GM18502 (cell line): ENCODE data around the gene M6PR.
A peak's percentile ranks its signal among the peaks of the same experiment; 100 is the strongest.
"Not testable (repeated sequence)": the region's sequence is repeated elsewhere in the genome, so short reads cannot be mapped to it uniquely, and the experiment has no call there.

ENCODE experiments used
- ATAC-seq: cut with Tn5 transposase; IDR thresholded peaks from one replicate; pipeline ENCODE4 v1.9.1; 2021; ENCODE audit warnings: mild to moderate bottlenecking; ENCODE audit not compliant: unreplicated experiment, poor library complexity

The M6PR gene

GRCh38 chr12:8951744-8952143 lies 2.3 kb upstream of the M6PR start:
- no peak for ATAC-seq

DNA sequence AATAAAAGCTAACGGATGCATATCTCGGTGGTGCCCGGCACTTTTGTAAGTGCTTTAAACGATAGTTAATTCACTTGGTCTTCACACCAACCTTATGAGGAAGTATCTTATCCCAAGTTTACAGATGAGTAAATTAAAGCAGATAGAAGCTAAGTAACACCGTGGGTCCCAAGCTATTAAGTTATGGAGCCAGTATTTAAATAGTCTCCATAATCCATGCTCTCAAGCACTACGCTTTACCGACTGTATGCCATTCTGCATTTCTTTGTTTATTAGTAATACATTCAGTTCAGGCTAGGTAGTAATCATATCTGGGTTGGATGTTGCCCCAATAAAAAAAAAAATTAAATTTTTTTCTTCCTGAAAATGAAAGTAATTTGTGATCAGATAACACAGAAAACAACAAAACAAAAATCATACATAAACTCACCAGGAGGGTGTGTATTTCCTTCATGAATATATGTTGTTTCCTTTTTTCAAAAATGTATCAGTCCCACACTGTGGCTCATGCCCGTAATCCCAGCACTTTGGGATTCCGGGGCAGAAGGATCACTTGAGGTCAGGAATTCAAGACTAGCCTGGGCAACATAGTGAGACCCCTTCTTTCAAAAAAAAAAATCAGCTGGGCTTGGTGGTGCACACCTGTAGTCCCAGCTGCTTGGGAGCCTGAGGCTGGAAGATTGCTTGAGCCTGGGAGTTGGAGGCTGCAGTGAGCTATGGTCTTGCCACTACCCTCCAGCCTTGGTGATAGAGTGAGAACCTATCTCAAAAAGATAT lies 1.4 kb upstream of the M6PR start:
- ATAC-seq: no peak

- ATAC-seq: peak; percentile 18
Observed at GRCh38 chr12:8950221-8950527, 729 bp upstream of the M6PR start.

DNA sequence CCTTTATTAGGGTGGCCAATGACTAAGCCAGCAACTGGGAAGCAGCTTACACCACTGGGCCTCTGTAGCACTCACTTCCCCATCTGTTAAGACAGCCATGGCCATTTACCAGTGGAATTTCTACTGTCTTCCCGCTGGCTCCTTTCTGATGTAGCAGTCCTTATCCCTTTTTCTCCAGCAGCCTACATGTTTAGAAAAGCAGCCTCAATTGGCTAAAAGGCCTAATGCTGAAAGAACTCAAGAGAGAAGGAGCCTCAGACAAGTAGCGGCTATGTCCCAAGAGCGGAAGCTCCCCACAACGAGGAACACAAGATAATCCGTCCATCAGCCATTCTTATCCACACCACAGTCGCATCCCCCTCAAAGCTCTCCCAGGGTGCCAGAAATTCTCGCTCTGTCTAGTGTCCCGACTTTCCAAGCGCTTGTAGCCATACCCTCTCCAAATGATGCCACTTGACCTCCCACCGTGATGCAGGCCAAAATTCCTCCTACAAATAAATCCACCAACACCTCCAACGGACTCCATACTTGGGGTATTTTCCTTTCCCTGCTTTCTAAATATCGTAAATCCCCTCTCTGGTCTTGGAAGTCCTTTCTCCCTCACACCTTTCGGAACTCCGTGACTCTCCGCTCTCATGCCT lies 624 bp downstream of the M6PR start:
- ATAC-seq: no peak

DNA sequence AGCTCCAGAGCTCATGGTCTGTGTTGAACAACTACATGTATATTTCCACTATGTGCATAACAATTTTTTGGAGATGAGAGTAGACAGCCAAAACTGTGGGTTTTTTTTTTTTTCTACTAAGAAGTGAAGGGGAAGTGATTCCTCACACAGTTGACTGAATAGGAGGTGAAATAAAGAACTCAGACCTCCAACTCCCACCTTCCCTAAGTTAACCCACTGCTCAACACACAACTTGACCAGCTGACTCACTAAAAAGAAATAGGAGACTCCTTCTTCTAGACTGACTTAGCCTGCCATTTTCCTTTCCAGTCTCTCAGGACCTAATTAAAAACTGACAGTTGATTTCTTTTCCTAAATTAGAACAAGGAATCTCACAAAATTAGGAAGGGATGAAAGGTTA lies 1.7 kb downstream of the M6PR start:
- ATAC-seq: no peak

GRCh38 chr12:8946733-8947132 lies 2.7 kb downstream of the M6PR start:
- ATAC-seq: no peak

DNA sequence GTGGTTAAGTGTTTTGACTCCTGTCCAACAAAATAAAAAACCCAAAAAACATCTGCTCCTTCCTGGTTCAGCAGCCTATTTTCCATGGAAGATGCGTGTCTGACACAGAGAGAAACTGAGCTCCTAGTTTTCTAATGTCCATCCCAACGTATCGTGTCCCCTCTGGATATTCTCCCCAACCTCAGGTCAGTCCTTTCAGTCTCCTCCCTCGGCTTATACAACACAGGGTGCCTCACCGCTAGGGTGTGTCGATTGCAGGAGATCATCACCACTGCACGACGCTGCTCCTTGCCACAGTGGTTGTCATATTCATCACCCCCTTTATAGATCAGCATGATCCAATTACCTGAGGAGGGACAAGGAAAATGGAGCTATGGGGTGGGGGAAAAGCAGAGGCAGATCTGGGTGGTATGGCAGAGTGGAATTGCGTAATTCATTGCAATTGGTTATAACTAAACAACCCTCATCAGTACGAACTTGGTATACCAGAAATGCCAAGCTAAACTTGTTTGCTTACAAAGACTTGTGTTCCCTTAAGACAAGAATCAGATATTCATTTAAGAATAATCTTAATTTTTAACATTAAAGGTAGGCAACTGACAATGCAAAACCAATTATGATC lies 5.8 kb downstream of the M6PR start:
- no peak for ATAC-seq

- ATAC-seq: no peak
Observed at GRCh38 chr12:8941691-8942478, 7.6 kb downstream of the M6PR start.

- not testable (repeated sequence) for ATAC-seq
Observed at GRCh38 chr12:8937842-8938442, 11.5 kb downstream of the M6PR start.

- no peak for ATAC-seq
Observed at GRCh38 chr12:8936735-8937134, 12.7 kb downstream of the M6PR start.

DNA sequence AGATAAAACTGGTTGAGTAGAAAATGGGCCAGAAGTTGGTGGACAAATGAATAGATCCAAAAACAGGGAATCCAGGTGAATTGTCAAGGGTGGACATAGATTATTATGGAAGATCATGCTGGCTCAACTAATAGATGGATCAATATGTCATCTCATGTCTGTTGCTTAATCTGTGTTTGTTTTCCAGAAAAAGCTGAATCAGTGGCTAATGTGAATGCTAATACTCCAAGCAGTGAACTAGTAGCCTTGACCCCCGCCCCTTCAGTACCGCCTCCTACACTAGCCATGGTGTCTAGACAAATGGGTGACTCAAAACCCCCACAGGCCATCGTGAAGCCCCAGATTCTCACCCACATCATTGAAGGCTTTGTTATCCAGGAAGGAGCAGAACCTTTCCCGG lies 15.4 kb downstream of the M6PR start:
- not testable (repeated sequence) for ATAC-seq

DNA sequence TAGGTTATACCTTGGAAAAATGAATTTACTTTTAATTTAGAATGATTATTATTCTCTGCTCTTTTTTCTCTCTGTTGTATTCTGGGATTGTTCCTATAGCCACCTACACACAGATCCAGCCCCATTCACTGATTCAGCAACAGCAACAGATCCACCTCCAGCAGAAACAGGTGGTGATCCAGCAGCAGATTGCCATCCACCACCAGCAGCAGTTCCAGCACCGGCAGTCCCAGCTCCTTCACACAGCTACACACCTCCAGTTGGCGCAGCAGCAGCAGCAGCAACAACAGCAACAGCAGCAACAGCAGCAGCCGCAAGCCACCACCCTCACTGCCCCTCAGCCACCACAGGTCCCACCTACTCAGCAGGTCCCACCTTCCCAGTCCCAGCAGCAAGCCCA lies 17.0 kb downstream of the M6PR start:
- ATAC-seq: not testable (repeated sequence)

DNA sequence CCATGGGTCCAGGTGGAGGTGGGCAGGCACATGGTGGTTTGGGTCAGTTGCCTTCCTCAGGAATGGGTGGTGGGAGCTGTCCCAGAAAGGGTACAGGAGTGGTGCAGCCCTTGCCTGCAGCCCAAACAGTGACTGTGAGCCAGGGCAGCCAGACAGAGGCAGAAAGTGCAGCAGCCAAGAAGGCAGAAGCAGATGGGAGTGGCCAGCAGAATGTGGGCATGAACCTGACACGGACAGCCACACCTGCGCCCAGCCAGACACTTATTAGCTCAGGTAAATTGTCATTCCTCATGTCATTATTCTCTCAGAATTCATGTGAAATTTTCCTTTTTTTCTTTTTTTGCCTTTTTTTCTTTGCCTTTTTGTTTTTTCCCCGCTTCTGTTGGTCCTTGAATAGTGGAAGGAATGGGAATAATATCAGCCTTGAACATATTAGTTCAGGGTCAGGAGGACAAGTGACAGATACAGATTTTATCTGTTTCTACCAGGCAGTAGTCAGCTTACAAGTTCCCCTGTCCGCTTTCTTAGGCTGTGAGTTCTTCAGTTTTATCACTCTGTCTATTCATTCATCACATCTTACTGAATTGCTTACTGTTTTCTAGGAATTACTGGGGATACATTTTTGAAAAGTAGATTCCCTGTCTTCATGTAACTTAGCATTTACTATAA lies 18.7 kb downstream of the M6PR start:
- not testable (repeated sequence) for ATAC-seq

GRCh38 chr12:8922544-8922943 lies 26.9 kb downstream of the M6PR start:
- no peak for ATAC-seq

DNA sequence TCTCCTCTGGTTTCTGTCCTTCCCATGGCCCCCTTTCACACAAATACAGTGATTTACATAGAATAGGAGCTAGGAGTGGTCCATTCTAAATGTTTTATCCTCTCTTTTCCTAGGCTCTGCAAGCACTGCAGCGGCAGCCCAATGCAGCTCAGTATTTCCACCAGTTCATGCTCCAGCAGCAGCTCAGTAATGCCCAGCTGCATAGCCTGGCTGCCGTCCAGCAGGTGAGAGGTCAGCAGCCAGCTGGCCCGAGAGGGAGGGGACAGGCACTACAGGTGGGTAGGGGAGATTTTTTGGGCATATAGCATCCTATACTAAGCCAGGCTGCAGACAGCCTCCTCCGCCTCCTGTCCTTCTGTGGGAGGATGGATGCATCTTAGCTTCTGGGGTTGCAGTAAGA lies 29.8 kb downstream of the M6PR start:
- not testable (repeated sequence) for ATAC-seq

DNA sequence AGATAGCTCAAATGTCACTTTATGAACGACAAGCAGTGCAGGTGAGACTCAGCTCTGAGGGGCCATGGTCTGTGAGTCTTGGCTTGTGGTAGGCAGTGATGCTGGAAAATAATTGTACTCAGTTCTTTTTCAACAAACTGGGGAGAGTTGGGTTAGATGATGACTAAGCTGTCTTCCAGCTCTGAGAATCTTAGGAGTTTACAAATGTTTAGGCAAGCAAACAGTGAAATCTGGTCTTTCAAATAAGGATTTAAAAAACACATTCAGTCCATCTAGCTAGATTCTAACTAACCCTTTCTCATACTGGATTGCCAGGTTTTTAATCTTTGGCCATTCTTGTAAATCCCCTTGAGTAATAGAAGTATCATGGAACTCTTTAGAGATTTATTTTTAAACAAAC lies 31.7 kb downstream of the M6PR start:
- ATAC-seq: no peak

- ATAC-seq: no peak
Observed at GRCh38 chr12:8917031-8917430, 32.4 kb downstream of the M6PR start.

DNA sequence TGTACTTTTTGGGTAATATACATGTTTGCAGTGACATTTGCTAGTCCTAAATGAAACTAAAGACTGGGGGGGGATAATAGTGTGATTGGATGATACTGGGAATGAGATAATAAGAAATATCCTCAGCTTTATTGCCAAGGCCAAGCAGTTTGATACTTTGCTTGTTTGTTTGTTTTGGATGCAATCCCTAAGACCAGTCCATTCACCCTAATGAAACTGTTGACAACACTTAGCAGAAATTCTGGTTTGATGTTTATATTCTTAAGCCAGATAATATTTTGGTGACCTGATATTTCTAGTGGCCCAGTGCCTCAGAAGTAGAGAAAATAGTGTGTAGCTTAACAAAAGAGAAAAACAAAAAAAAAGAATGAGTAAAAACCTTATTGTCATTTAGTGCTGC lies 33.3 kb downstream of the M6PR start:
- no peak for ATAC-seq

DNA sequence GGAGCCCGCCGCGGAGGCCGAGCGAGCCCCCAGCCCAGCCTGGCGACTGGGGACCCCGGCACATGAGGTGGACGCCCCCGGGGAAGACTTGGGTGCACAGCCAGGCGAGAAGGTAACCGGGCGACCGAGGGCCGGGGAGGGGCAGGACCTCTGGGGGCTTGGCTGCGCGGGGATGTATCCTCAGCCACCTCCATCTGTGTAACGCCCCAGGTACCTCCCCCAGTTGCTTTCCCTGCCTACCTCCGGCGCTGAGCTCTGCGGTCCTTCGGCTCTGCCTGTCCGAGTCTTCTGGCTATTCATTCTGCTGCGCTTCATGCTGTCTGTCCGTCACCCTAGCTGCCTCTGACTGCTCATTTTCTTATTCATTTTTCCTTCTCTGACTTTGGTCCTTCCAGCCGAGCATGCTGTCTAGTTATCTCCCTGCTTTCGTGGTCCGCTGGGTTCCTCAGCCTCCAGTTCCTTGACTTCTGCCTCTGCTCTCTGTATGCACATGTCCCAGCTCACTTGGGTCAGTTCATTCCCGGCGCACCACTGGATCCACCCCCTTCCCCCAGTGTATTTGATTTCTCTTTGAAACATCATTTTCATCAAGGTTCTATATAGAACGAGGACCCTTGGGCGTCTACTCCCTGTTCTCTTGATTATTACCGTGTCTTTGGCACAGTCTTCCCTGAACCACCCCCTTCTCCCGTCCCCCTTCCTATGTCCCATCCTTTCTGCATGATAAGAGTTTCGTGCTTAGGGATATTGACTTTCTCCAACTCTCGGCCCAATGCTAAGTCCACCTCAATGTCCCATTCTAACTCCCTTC lies 34.5 kb downstream of the M6PR start:
- ATAC-seq: peak; percentile 82
